Activated naive CD4-positive, alpha-beta T cell treated with Interleukin-2 at 50 U/mL for 16 hours (primary cell): ENCODE measurements around the gene ITPK1.

Source experiments
- DNase-seq: peaks from one replicate; pipeline ENCODE4 v3.0.0-alpha.2; 2020

ITPK1 gene

GRCh38 chr14:92984082-92984788, 131.5 kb downstream of the ITPK1 start:
- DNase-seq = no peak

- no peak for DNase-seq
These were observed 132.8 kb downstream of the ITPK1 start for GRCh38 chr14:92982956-92983355.

- no peak for DNase-seq
These were observed 134.0 kb downstream of the ITPK1 start for GRCh38 chr14:92981726-92982125.

- DNase-seq = no peak
These were observed 134.9 kb downstream of the ITPK1 start for GRCh38 chr14:92980866-92981265.

GRCh38 chr14:92978229-92979021, 137.3 kb downstream of the ITPK1 start:
- DNase-seq = no peak

- no peak for DNase-seq
These were observed 139.5 kb downstream of the ITPK1 start for GRCh38 chr14:92976268-92976667.

- DNase-seq = no peak
These were observed 141.0 kb downstream of the ITPK1 start for GRCh38 chr14:92974541-92975345.

- DNase-seq = no peak
These were observed 141.8 kb downstream of the ITPK1 start for GRCh38 chr14:92973798-92974372.

GRCh38 chr14:92973261-92973797, 142.4 kb downstream of the ITPK1 start:
- DNase-seq = no peak

GRCh38 chr14:92971601-92972180, 144.0 kb downstream of the ITPK1 start:
- no peak for DNase-seq

GRCh38 chr14:92970271-92970670, 145.5 kb downstream of the ITPK1 start:
- DNase-seq = no peak

GRCh38 chr14:92969871-92970270, 145.9 kb downstream of the ITPK1 start:
- DNase-seq = no peak

GRCh38 chr14:92969430-92969829, 146.3 kb downstream of the ITPK1 start:
- no peak for DNase-seq

- DNase-seq = no peak
These were observed 147.3 kb downstream of the ITPK1 start for GRCh38 chr14:92968291-92969020.

GRCh38 chr14:92967346-92967926, 148.3 kb downstream of the ITPK1 start:
- DNase-seq = no peak

GRCh38 chr14:92965281-92965680, 150.4 kb downstream of the ITPK1 start:
- no peak for DNase-seq

- no peak for DNase-seq
These were observed 151.3 kb downstream of the ITPK1 start for GRCh38 chr14:92964124-92965109.

- DNase-seq = no peak
These were observed 152.2 kb downstream of the ITPK1 start for GRCh38 chr14:92963301-92964123.

GRCh38 chr14:92962831-92963095, 153.0 kb downstream of the ITPK1 start:
- DNase-seq = no peak
